GM12891 (cell line): ENCODE measurements around the gene HYAL2.

ENCODE experiments used
- POLR2A ChIP-seq: IDR thresholded peaks from 2 replicates; pipeline ENCODE4 v1.6.1; 2011; ENCODE audit warnings: low read depth, low read length, control low read depth
- POU2F2 ChIP-seq: IDR thresholded peaks from 2 replicates; pipeline ENCODE4 v1.6.1; 2011; ENCODE audit warnings: low read depth, mild to moderate bottlenecking, control low read depth, low read length, moderate library complexity
- SPI1 ChIP-seq: IDR thresholded peaks from 2 replicates; pipeline ENCODE4 v1.6.1; 2011; ENCODE audit warnings: low read depth, low read length, control low read depth
- TAF1 ChIP-seq: IDR thresholded peaks from 2 replicates; pipeline ENCODE4 v1.6.1; 2011; ENCODE audit warnings: low read depth, low read length, control low read depth

GRCh38 chr3:50295553-50296431 lies 26.8 kb downstream of the HYAL2 start:
- TF ChIP-seq SPI1: no peak
- TF ChIP-seq POLR2A: no peak
- no peak for TF ChIP-seq TAF1
- no peak for TF ChIP-seq POU2F2
